GM23338 (cell line): ENCODE data around the gene MAGI1. TPM values are rescaled to one million over a fixed set of nuclear protein-coding genes. Genes with fewer than 3 reads are reported as not detected.

Source experiments
- ATAC-seq: fragments of 200-7000 bp; cut with Tn5 transposase; 3 replicates; pipeline ENCODE4 v1.9.1; 2020
- DNase-seq: peaks from one replicate; pipeline ENCODE4 v3.0.0-alpha.2; 2015; ENCODE audit warnings: low spot score
- H2AFZ ChIP-seq: fragments of 200-600 bp; sonication (generic); 2 replicates; pipeline ENCODE4 v1.8.0; 2016; ENCODE audit warnings: antibody characterized with exemption, mild to moderate bottlenecking, moderate library complexity
- H3F3A ChIP-seq: fragments of 200-600 bp; sonication (generic); replicated peaks from 2 replicates; pipeline ENCODE4 v1.8.0; 2017; ENCODE audit warnings: antibody characterized with exemption, mixed run types, low read depth
- H3K27ac ChIP-seq: fragments of 200-600 bp; sonication (generic); 2 replicates; pipeline ENCODE4 v1.6.1; 2016; ENCODE audit warnings: low read depth
- H3K27me3 ChIP-seq: fragments of 200-600 bp; sonication (generic); 2 replicates; pipeline ENCODE4 v1.8.0; 2016; ENCODE audit warnings: mild to moderate bottlenecking, mixed run types, moderate library complexity; ENCODE audit not compliant: insufficient read depth
- H3K36me3 ChIP-seq: fragments of 200-600 bp; sonication (generic); 2 replicates; pipeline ENCODE4 v1.8.0; 2016; ENCODE audit warnings: mild to moderate bottlenecking; ENCODE audit not compliant: insufficient read depth
- H3K4me1 ChIP-seq: fragments of 200-600 bp; sonication (generic); 2 replicates; pipeline ENCODE4 v1.8.0; 2016; ENCODE audit warnings: mild to moderate bottlenecking, moderate library complexity; ENCODE audit not compliant: insufficient read depth
- H3K4me2 ChIP-seq: fragments of 200-600 bp; sonication (generic); 2 replicates; pipeline ENCODE4 v1.7.1; 2017; ENCODE audit warnings: mixed run types
- H3K4me3 ChIP-seq: fragments of 200-600 bp; sonication (generic); 2 replicates; pipeline ENCODE4 v1.6.1; 2016; ENCODE audit warnings: mixed run types
- H3K79me2 ChIP-seq: fragments of 200-600 bp; sonication (generic); replicated peaks from 2 replicates; pipeline ENCODE4 v1.8.0; 2017; ENCODE audit warnings: mild to moderate bottlenecking; ENCODE audit not compliant: insufficient read depth
- H3K9me2 ChIP-seq: fragments of 200-600 bp; sonication (generic); 2 replicates; pipeline ENCODE4 v1.8.0; 2017; ENCODE audit not compliant: insufficient read depth
- H4K20me1 ChIP-seq: fragments of 200-600 bp; sonication (generic); replicated peaks from 2 replicates; pipeline ENCODE4 v1.8.0; 2017; ENCODE audit warnings: mild to moderate bottlenecking; ENCODE audit not compliant: insufficient read depth
- H3K27ac Mint-ChIP-seq: 2 replicates; pipeline ENCODE4 v1.8.0; 2020; ENCODE audit warnings: inconsistent platforms, mild to moderate bottlenecking, moderate library complexity, mixed read lengths
- H3K27me3 Mint-ChIP-seq: 3 replicates; pipeline ENCODE4 v1.8.0; 2022; ENCODE audit warnings: low read depth, mild to moderate bottlenecking, moderate library complexity, mixed read lengths, inconsistent platforms; ENCODE audit not compliant: insufficient read depth, poor library complexity
- H3K36me3 Mint-ChIP-seq: 3 replicates; pipeline ENCODE4 v1.8.0; 2021; ENCODE audit warnings: low read depth, mild to moderate bottlenecking, inconsistent platforms, moderate library complexity, mixed read lengths
- H3K4me1 Mint-ChIP-seq: 3 replicates; pipeline ENCODE4 v1.8.0; 2020; ENCODE audit warnings: mild to moderate bottlenecking, inconsistent platforms, mixed read lengths
- H3K4me3 Mint-ChIP-seq: 3 replicates; pipeline ENCODE4 v1.8.0; 2021; ENCODE audit warnings: moderate library complexity, mild to moderate bottlenecking, inconsistent platforms, mixed read lengths
- H3K9me3 Mint-ChIP-seq: 3 replicates; pipeline ENCODE4 v1.8.0; 2020; ENCODE audit warnings: moderate library complexity, mild to moderate bottlenecking, inconsistent platforms, mixed read lengths
- EZH2 ChIP-seq: fragments of 200-600 bp; sonication (generic); IDR thresholded peaks from one replicate; pipeline ENCODE4 v1.8.0; 2017; ENCODE audit warnings: antibody characterized with exemption, mild to moderate bottlenecking, low read depth; ENCODE audit not compliant: unreplicated experiment
- EZH2phosphoT487 ChIP-seq: fragments of 200-600 bp; sonication (generic); IDR thresholded peaks from one replicate; pipeline ENCODE4 v1.8.1; 2018; ENCODE audit warnings: antibody characterized with exemption; ENCODE audit not compliant: unreplicated experiment
- STAT1 ChIP-seq: IDR thresholded peaks from one replicate; pipeline ENCODE4 v1.6.1; 2016; ENCODE audit warnings: antibody characterized with exemption; ENCODE audit not compliant: unreplicated experiment
- ZNF331 ChIP-seq: fragments of 250-450 bp; sonication (Bioruptor Pico); IDR thresholded peaks from 2 replicates; pipeline ENCODE4 v1.5.0; 2020; ENCODE audit warnings: low read depth, mild to moderate bottlenecking, moderate library complexity
- polyA plus RNA-seq: library from polyadenylated mRNA; unstranded; fragments of >200 nt; fragmentation: Nextera tagmentation; extraction: Ambion mirVana; gene quantifications from 2 replicates; pipeline ENCODE4 v1.2.1, GENCODE V29; 2016
- total RNA-seq: library from RNA; depleted of rRNA; stranded (reverse); fragments of >200 nt; shearing (Covaris generic); gene quantifications from 2 replicates; pipeline ENCODE4 v1.2.3, GENCODE V29; 2014
- TF ChIP-seq, protein P1 (sequence below): IDR thresholded peaks from one replicate; pipeline ENCODE4 v1.6.1; 2018; ENCODE audit warnings: antibody characterized with exemption; ENCODE audit not compliant: unreplicated experiment
- TF ChIP-seq, protein P2 (sequence below): fragments of 250-450 bp; sonication (Bioruptor Pico); IDR thresholded peaks from 2 replicates; pipeline ENCODE4 v1.5.0; 2020; ENCODE audit warnings: mild to moderate bottlenecking, moderate library complexity

MAGI1 gene
- total and polyA plus RNA-seq, 2 experiments from 2014 or later, result 27.4 to 71.2 TPM

DNA sequence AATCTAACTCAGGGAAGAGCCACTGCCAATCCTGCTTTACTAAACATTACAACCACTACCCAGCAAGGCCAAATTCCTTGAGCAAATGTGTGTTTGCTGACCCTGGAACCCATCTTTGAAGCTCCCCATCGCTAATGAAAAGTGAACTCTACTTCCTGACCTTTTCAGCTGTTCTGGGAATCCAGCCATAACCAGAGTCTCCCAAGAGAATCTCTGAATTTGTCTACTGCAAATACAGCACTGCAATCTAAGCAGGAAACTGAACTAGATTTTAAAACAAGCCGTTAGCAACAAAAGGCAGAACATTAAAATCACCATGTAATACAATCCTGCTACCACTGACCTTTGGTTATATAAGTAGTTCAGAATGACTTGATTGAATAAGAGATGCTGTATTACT lies 309.2 kb downstream of the MAGI1 start:
- peaks cover 4% of the 10 kb centered on the region for H3K27me3 Mint-ChIP-seq
- H3K4me2 ChIP-seq, result no peak overlapping the region

More for the DNA sequence above, 309.2 kb downstream of the MAGI1 start:
- H3K4me1 ChIP-seq, result peaks cover 28% of the 10 kb centered on the region
- H3K27me3 ChIP-seq, result no peaks in the 10 kb centered on the region
- no peaks in the 10 kb centered on the region; the same call in 1 of the 2 replicates for H4K20me1 ChIP-seq
- H3K36me3 Mint-ChIP-seq, result peaks cover 3% of the 10 kb centered on the region; the same call in 1 of the 3 replicates
- H3K4me3 ChIP-seq, result no peak overlapping the region
- no peak overlapping the region for H2AFZ ChIP-seq
- H3K27ac Mint-ChIP-seq, result no peak overlapping the region
- no peaks in the 10 kb centered on the region for H3F3A ChIP-seq
- H3K27ac ChIP-seq, result 0 out of 2 replicates have a peak overlapping the region, but pooled peaks have one; percentile 20
- no peak overlapping the region for H3K4me3 Mint-ChIP-seq
- peaks cover 19% of the 10 kb centered on the region for H3K79me2 ChIP-seq
- DNase-seq, result no peak
- no peaks in the 10 kb centered on the region for H3K36me3 ChIP-seq
- H3K4me1 Mint-ChIP-seq, result peaks cover 53% of the 10 kb centered on the region
- H3K9me2 ChIP-seq, result 0 out of 2 replicates have a peak, but pooled peaks cover 3% of the 10 kb centered on the region
- TF ChIP-seq EZH2phosphoT487, result no peak
- TF ChIP-seq, protein P1, sequence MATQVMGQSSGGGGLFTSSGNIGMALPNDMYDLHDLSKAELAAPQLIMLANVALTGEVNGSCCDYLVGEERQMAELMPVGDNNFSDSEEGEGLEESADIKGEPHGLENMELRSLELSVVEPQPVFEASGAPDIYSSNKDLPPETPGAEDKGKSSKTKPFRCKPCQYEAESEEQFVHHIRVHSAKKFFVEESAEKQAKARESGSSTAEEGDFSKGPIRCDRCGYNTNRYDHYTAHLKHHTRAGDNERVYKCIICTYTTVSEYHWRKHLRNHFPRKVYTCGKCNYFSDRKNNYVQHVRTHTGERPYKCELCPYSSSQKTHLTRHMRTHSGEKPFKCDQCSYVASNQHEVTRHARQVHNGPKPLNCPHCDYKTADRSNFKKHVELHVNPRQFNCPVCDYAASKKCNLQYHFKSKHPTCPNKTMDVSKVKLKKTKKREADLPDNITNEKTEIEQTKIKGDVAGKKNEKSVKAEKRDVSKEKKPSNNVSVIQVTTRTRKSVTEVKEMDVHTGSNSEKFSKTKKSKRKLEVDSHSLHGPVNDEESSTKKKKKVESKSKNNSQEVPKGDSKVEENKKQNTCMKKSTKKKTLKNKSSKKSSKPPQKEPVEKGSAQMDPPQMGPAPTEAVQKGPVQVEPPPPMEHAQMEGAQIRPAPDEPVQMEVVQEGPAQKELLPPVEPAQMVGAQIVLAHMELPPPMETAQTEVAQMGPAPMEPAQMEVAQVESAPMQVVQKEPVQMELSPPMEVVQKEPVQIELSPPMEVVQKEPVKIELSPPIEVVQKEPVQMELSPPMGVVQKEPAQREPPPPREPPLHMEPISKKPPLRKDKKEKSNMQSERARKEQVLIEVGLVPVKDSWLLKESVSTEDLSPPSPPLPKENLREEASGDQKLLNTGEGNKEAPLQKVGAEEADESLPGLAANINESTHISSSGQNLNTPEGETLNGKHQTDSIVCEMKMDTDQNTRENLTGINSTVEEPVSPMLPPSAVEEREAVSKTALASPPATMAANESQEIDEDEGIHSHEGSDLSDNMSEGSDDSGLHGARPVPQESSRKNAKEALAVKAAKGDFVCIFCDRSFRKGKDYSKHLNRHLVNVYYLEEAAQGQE, result no peak
- no peak for TF ChIP-seq EZH2
- TF ChIP-seq STAT1, result no peak
- TF ChIP-seq, protein P2, sequence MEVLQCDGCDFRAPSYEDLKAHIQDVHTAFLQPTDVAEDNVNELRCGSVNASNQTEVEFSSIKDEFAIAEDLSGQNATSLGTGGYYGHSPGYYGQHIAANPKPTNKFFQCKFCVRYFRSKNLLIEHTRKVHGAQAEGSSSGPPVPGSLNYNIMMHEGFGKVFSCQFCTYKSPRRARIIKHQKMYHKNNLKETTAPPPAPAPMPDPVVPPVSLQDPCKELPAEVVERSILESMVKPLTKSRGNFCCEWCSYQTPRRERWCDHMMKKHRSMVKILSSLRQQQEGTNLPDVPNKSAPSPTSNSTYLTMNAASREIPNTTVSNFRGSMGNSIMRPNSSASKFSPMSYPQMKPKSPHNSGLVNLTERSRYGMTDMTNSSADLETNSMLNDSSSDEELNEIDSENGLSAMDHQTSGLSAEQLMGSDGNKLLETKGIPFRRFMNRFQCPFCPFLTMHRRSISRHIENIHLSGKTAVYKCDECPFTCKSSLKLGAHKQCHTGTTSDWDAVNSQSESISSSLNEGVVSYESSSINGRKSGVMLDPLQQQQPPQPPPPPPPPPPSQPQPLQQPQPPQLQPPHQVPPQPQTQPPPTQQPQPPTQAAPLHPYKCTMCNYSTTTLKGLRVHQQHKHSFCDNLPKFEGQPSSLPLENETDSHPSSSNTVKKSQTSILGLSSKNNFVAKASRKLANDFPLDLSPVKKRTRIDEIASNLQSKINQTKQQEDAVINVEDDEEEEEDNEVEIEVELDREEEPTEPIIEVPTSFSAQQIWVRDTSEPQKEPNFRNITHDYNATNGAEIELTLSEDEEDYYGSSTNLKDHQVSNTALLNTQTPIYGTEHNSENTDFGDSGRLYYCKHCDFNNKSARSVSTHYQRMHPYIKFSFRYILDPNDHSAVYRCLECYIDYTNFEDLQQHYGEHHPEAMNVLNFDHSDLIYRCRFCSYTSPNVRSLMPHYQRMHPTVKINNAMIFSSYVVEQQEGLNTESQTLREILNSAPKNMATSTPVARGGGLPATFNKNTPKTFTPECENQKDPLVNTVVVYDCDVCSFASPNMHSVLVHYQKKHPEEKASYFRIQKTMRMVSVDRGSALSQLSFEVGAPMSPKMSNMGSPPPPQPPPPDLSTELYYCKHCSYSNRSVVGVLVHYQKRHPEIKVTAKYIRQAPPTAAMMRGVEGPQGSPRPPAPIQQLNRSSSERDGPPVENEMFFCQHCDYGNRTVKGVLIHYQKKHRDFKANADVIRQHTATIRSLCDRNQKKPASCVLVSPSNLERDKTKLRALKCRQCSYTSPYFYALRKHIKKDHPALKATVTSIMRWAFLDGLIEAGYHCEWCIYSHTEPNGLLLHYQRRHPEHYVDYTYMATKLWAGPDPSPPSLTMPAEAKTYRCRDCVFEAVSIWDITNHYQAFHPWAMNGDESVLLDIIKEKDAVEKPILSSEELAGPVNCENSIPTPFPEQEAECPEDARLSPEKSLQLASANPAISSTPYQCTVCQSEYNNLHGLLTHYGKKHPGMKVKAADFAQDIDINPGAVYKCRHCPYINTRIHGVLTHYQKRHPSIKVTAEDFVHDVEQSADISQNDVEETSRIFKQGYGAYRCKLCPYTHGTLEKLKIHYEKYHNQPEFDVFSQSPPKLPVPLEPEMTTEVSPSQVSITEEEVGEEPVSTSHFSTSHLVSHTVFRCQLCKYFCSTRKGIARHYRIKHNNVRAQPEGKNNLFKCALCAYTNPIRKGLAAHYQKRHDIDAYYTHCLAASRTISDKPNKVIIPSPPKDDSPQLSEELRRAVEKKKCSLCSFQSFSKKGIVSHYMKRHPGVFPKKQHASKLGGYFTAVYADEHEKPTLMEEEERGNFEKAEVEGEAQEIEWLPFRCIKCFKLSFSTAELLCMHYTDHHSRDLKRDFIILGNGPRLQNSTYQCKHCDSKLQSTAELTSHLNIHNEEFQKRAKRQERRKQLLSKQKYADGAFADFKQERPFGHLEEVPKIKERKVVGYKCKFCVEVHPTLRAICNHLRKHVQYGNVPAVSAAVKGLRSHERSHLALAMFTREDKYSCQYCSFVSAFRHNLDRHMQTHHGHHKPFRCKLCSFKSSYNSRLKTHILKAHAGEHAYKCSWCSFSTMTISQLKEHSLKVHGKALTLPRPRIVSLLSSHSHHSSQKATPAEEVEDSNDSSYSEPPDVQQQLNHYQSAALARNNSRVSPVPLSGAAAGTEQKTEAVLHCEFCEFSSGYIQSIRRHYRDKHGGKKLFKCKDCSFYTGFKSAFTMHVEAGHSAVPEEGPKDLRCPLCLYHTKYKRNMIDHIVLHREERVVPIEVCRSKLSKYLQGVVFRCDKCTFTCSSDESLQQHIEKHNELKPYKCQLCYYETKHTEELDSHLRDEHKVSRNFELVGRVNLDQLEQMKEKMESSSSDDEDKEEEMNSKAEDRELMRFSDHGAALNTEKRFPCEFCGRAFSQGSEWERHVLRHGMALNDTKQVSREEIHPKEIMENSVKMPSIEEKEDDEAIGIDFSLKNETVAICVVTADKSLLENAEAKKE (CRISPR knock-in tag), result no peak
- TF ChIP-seq ZNF331, result no peak
- H3K9me3 Mint-ChIP-seq, result no peaks in the 10 kb centered on the region; the same call in 2 of the 3 replicates
- no peak for ATAC-seq
